ENCODE data around the gene PHF11. TPM values are rescaled to one million over a fixed set of nuclear protein-coding genes. Genes with fewer than 3 reads are reported as not detected.

Gene PHF11
- total and polyA plus RNA-seq, 2 of the 13 experiments (the other 11 are each of a cell fraction or from before 2014, with no cell fraction given) = 15.8 to 22.0 TPM

DNA sequence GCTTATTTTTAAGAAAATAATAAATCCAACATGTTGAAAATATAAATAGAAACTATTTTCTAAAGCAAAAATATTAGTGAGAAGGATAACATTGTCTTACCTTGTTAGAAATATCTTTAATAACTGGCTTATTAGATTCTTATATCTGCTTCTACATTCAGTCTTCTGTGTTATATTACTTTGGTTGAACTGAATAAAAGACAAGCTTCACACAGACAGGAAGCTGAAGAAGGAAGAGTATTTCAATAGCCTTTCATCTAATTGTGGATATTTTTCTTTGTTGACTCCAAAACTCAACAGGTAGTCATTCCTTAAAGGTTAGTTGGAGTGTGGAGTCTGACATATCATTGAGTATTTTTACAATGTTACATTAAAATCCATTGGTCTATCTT lies 40.8 kb upstream of the PHF11 start (continued):
- TF ChIP-seq DZIP1 (CRISPR knock-in tag; IDR thresholded peaks at IDR 0.05) (no peak), RFXANK (CRISPR knock-in tag; IDR thresholded peaks at IDR 0.05) (no peak), ZMYM4 (CRISPR knock-in tag; IDR thresholded peaks at IDR 0.05) (no peak)

GRCh38 chr13:49456156-49456555 lies 39.6 kb upstream of the PHF11 start:
- H3K4me1 ChIP-seq (ENCODE audit: insufficient read depth, low read length) = no peaks in the 10 kb centered on the region
- CTCF ChIA-PET (ENCODE audit: low intra/inter-chr PET ratio, low total read pairs) = no interaction called here
- TF ChIP-seq ZNF335 (CRISPR knock-in tag; IDR thresholded peaks at IDR 0.05) (no peak), MYNN (CRISPR knock-in tag; IDR thresholded peaks at IDR 0.05; ENCODE audit: low read depth) (no peak), ZNF761 (CRISPR knock-in tag; conservative IDR thresholded peaks at IDR 0.05) (no peak), RERE (CRISPR knock-in tag; IDR thresholded peaks at IDR 0.05; ENCODE audit: low read depth) (no peak), ZMAT3 (CRISPR knock-in tag; conservative IDR thresholded peaks at IDR 0.05) (no peak), ZNF530 (CRISPR knock-in tag; IDR thresholded peaks at IDR 0.05; ENCODE audit: low read depth) (no peak), KMT2B (CRISPR knock-in tag; IDR thresholded peaks at IDR 0.05) (no peak), ZBTB21 (CRISPR knock-in tag; IDR thresholded peaks at IDR 0.05) (no peak), HOMEZ (CRISPR knock-in tag; IDR thresholded peaks at IDR 0.05; ENCODE audit: low read depth) (no peak), SIN3B (IDR thresholded peaks at IDR 0.05; ENCODE audit: low read length) (no peak), NFKBIZ (CRISPR knock-in tag; IDR thresholded peaks at IDR 0.05) (no peak)
- TF ChIP-seq, protein P1, sequence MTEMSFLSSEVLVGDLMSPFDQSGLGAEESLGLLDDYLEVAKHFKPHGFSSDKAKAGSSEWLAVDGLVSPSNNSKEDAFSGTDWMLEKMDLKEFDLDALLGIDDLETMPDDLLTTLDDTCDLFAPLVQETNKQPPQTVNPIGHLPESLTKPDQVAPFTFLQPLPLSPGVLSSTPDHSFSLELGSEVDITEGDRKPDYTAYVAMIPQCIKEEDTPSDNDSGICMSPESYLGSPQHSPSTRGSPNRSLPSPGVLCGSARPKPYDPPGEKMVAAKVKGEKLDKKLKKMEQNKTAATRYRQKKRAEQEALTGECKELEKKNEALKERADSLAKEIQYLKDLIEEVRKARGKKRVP (CRISPR knock-in tag; IDR thresholded peaks at IDR 0.05) = no peak

More at GRCh38 chr13:49456156-49456555, 39.6 kb upstream of the PHF11 start:
- Histone ChIP-seq H3K36me3 (replicated peaks in 1 of 2; ENCODE audit: control insufficient read depth in 1 of 2, insufficient read depth in 2 of 2, low read length in 2 of 2) (peaks cover 0 to 2% of the 10 kb centered on the region in 2 experiments; a peak in 1 of 5 replicates), H3K9ac (ENCODE audit: insufficient read depth, low read depth, low read length) (no peak overlapping the region), H3K79me2 (ENCODE audit: insufficient read depth, low read length) (no peaks in the 10 kb centered on the region), H4K20me1 (ENCODE audit: insufficient read depth, low read length) (no peaks in the 10 kb centered on the region), H3K9me3 (ENCODE audit: low read length) (no peaks in the 10 kb centered on the region), H3K4me2 (ENCODE audit: low read depth, low read length) (no peak overlapping the region), H2AFZ (ENCODE audit: low read length) (no peak overlapping the region), H3K27me3 (ENCODE audit: control insufficient read depth in 1 of 2, insufficient read depth in 2 of 2, low read length in 2 of 2) (no peaks in the 10 kb centered on the region), H3K4me3 (replicated peaks in 1 of 3; ENCODE audit: insufficient read depth in 1 of 3, low read depth in 2 of 3, low read length in 3 of 3) (no peak overlapping the region), H3K27ac (ENCODE audit: extremely low read length, insufficient read depth, low read length) (no peak overlapping the region)
- DNase-seq (ENCODE audit: low spot score) (no peak), ATAC-seq (no peak), FAIRE-seq (no peak)
- WGBS (ENCODE audit: low lambda C conversion rate) = 96% methylated on average over 1 of the region's 1 CpG
- in situ Hi-C loops (cut with HindIII; ENCODE audit: extremely low pct_ligation_motif_present, low pct_unique_long_range_greater_than_20kb) (no loop called here), intact Hi-C loops (cut with micrococcal nuclease; ENCODE audit: unreplicated experiment) (no loop called here)
- POLR2A ChIA-PET = no interaction called here
- no TSS peak for BruUV-seq (replicated peaks)

Data from HepG2 (cell line).